Esophagus squamous epithelium (tissue), 4 donors: ENCODE results near the gene IKZF1.

Experiments
- CTCF ChIP-seq, 6 experiments: fragments of 450-650 bp in 4 of 6; fragments of 200-600 bp in 2 of 6; sonication (generic) in 2 of 6; IDR thresholded peaks; one replicate each; pipeline ENCODE4 v1.5.1; 2016 to 2019; ENCODE audit warnings: antibody characterized with exemption in 6 of 6, mild to moderate bottlenecking in 4 of 6, moderate library complexity in 4 of 6
- POLR2A ChIP-seq, 4 donors: fragments of 450-650 bp; IDR thresholded peaks; one replicate each; pipeline ENCODE4 v1.6.1; 2017; ENCODE audit warnings: antibody characterized with exemption in 4 of 4, mild to moderate bottlenecking in 4 of 4, moderate library complexity in 3 of 4

GRCh38 chr7:50262916-50263690, 41.4 kb upstream of the IKZF1 start:
- TF ChIP-seq CTCF (IDR thresholded peaks at IDR 0.05) (no peak), POLR2A (IDR thresholded peaks at IDR 0.05) (no peak)
